GM21576 (cell line): ENCODE data around the gene WASHC1.
A peak's percentile ranks its signal among the peaks of the same experiment; 100 is the strongest.
"Not testable (repeated sequence)": the region's sequence is repeated elsewhere in the genome, so short reads cannot be mapped to it uniquely, and the experiment has no call there.

ENCODE experiments used
- ATAC-seq: cut with Tn5 transposase; IDR thresholded peaks from one replicate; pipeline ENCODE4 v1.9.1; 2021; ENCODE audit warnings: mild to moderate bottlenecking, moderate library complexity; ENCODE audit not compliant: unreplicated experiment

WASHC1 gene

GRCh38 chr9:29356-29755 lies at the start of gene WASHC1:
Gene WASHC1, minus strand, starts transcription at chr9:29456. Its CDS starts 4,457 bp downstream, at chr9:24999.
- ATAC-seq, result not testable (repeated sequence)

GRCh38 chr9:78333-78732 lies 49.1 kb upstream of the WASHC1 start:
- not testable (repeated sequence) for ATAC-seq

- not testable (repeated sequence) for ATAC-seq
Measured at GRCh38 chr9:76389-76788, 47.1 kb upstream of the WASHC1 start.

- ATAC-seq, result not testable (repeated sequence)
Measured at GRCh38 chr9:73900-74525, 44.8 kb upstream of the WASHC1 start.

- not testable (repeated sequence) for ATAC-seq
Measured at GRCh38 chr9:73076-73899, 44.0 kb upstream of the WASHC1 start.

GRCh38 chr9:63031-63629 lies 33.9 kb upstream of the WASHC1 start:
- ATAC-seq, result peak; percentile 81

- ATAC-seq, result peak; percentile 87
Measured at GRCh38 chr9:52678-53077, 23.4 kb upstream of the WASHC1 start.

- not testable (repeated sequence) for ATAC-seq
Measured at GRCh38 chr9:48190-48842, 19.1 kb upstream of the WASHC1 start.

GRCh38 chr9:46639-47271 lies 17.5 kb upstream of the WASHC1 start:
- ATAC-seq, result not testable (repeated sequence)

GRCh38 chr9:46164-46563 lies 16.9 kb upstream of the WASHC1 start:
- ATAC-seq, result not testable (repeated sequence)

- not testable (repeated sequence) for ATAC-seq
Measured at GRCh38 chr9:45180-45878, 16.1 kb upstream of the WASHC1 start.

GRCh38 chr9:44416-44815 lies 15.2 kb upstream of the WASHC1 start:
- ATAC-seq, result not testable (repeated sequence)

GRCh38 chr9:43636-44035 lies 14.4 kb upstream of the WASHC1 start:
- not testable (repeated sequence) for ATAC-seq

GRCh38 chr9:43116-43515 lies 13.9 kb upstream of the WASHC1 start:
- not testable (repeated sequence) for ATAC-seq

- ATAC-seq, result not testable (repeated sequence)
Measured at GRCh38 chr9:41819-42218, 12.6 kb upstream of the WASHC1 start.

- not testable (repeated sequence) for ATAC-seq
Measured at GRCh38 chr9:41261-41676, 12.0 kb upstream of the WASHC1 start.

GRCh38 chr9:32308-32707 lies 3.1 kb upstream of the WASHC1 start:
- ATAC-seq, result not testable (repeated sequence)

GRCh38 chr9:28775-29174 lies 481 bp downstream of the WASHC1 start:
- ATAC-seq, result not testable (repeated sequence)

- not testable (repeated sequence) for ATAC-seq
Measured at GRCh38 chr9:21621-22020, 7.6 kb downstream of the WASHC1 start.

- ATAC-seq, result not testable (repeated sequence)
Measured at GRCh38 chr9:16875-17274, 12.4 kb downstream of the WASHC1 start.
